Progenitor cell of endocrine pancreas (in vitro differentiated cells): ENCODE data around the gene DUOX1. TPM values are rescaled to one million over a fixed set of nuclear protein-coding genes. Genes with fewer than 3 reads are reported as not detected.

Experiments
- DNase-seq: peaks from one replicate; pipeline ENCODE4 v3.0.0; 2021; ENCODE audit warnings: low spot score; ENCODE audit not compliant: unreplicated experiment
- H3K27ac Mint-ChIP-seq: 2 replicates; pipeline ENCODE4 v1.8.0; 2021; ENCODE audit warnings: mild to moderate bottlenecking, moderate library complexity, mixed read lengths
- H3K27me3 Mint-ChIP-seq: 2 replicates; pipeline ENCODE4 v1.8.0; 2021; ENCODE audit warnings: mixed read lengths
- H3K36me3 Mint-ChIP-seq: 2 replicates; pipeline ENCODE4 v1.8.0; 2022; ENCODE audit warnings: mixed read lengths; ENCODE audit not compliant: insufficient read depth
- H3K4me1 Mint-ChIP-seq: 2 replicates; pipeline ENCODE4 v1.8.0; 2021; ENCODE audit warnings: low read depth, mixed read lengths
- H3K4me3 Mint-ChIP-seq: 2 replicates; pipeline ENCODE4 v1.8.0; 2021; ENCODE audit warnings: low read depth, mild to moderate bottlenecking, moderate library complexity, mixed read lengths
- H3K9me3 Mint-ChIP-seq: 2 replicates; pipeline ENCODE4 v1.8.0; 2021; ENCODE audit warnings: low read depth, mixed read lengths
- total RNA-seq: library from RNA; stranded (reverse); gene quantifications from 2 replicates; pipeline ENCODE4 v1.2.1, GENCODE V29; 2021
- TF ChIP-seq, protein P1 (sequence below): fragments of 200-600 bp; sonication (generic); IDR thresholded peaks from one replicate; pipeline ENCODE4 v1.5.0; 2021; ENCODE audit warnings: antibody characterized with exemption, mild to moderate bottlenecking; ENCODE audit not compliant: unreplicated experiment

Gene DUOX1
- total RNA-seq, 1 donor from 2014 or later = 1.4 TPM

DNA sequence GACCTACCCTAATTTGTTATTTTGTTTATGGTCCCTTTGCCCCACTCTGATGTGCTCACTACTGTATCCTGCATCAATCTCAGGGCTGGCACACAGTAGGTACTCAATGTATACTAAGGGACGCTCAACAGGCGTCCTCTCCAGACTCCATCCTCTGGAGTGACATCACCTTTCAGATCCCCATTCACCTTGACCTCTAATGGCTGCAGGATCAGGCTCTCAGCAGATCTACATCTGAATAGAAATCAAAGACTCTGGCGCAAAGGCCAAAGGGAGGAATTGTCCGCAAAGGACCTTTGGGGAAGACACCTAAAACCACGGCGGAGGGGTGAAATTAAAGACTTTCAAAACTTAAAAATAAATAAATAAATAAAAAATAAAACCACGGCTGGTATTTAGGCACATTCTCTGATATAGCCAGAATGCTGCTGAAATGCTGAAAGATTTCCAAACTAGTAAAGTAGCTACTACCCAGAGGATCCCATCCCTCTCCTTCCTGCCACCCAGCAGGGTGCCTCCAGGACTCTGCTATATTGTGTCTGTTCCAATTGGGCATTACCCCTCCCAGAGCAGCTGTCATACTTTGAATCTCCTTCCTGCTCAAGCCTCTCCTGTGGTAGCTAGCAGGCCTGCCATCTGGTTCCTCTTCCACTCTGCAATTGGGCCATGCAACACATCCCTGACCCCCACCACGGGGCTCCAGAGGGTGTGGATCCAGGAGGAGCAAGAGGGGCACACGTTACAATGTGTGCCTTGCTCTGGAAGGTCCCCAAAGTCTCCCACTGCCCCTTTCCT, 51.9 kb downstream of the DUOX1 start:
- Mint-ChIP-seq H3K4me3 (no peak overlapping the region), H3K4me1 (peaks cover 43% of the 10 kb centered on the region), H3K27ac (no peak overlapping the region), H3K36me3 (peaks cover 18% of the 10 kb centered on the region), H3K27me3 (no peaks in the 10 kb centered on the region), H3K9me3 (no peaks in the 10 kb centered on the region)
- TF ChIP-seq, protein P1, sequence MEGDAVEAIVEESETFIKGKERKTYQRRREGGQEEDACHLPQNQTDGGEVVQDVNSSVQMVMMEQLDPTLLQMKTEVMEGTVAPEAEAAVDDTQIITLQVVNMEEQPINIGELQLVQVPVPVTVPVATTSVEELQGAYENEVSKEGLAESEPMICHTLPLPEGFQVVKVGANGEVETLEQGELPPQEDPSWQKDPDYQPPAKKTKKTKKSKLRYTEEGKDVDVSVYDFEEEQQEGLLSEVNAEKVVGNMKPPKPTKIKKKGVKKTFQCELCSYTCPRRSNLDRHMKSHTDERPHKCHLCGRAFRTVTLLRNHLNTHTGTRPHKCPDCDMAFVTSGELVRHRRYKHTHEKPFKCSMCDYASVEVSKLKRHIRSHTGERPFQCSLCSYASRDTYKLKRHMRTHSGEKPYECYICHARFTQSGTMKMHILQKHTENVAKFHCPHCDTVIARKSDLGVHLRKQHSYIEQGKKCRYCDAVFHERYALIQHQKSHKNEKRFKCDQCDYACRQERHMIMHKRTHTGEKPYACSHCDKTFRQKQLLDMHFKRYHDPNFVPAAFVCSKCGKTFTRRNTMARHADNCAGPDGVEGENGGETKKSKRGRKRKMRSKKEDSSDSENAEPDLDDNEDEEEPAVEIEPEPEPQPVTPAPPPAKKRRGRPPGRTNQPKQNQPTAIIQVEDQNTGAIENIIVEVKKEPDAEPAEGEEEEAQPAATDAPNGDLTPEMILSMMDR = no peak
- DNase-seq = no peak

DNA sequence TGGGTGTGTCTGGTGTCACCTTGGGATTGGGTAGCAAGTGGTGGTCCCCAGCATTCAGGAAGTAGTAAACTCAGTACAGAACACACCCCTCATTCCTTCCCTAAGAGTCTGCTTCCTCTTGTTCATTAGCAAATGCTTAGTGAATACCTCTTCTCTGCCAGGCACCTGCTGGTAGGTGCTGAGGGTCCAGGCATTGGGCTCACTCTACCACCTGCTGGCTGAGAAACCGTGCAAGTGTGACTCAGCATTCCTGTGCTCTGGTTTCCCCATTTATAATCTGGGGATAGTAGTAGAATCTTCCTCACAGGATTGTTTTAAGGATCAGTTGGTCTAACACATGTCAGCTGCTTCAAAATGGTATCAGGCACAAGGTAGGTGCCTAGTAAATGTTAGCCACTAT, 53.2 kb downstream of the DUOX1 start:
- no peak for DNase-seq
- peaks cover 8% of the 10 kb centered on the region for H3K36me3 Mint-ChIP-seq
- peaks cover 46% of the 10 kb centered on the region for H3K4me1 Mint-ChIP-seq
- no peaks in the 10 kb centered on the region for H3K9me3 Mint-ChIP-seq
- peak overlapping the region; percentile 87 for H3K27ac Mint-ChIP-seq
- no peaks in the 10 kb centered on the region for H3K27me3 Mint-ChIP-seq
- no peak overlapping the region for H3K4me3 Mint-ChIP-seq
- TF ChIP-seq, protein P1 = no peak

DNA sequence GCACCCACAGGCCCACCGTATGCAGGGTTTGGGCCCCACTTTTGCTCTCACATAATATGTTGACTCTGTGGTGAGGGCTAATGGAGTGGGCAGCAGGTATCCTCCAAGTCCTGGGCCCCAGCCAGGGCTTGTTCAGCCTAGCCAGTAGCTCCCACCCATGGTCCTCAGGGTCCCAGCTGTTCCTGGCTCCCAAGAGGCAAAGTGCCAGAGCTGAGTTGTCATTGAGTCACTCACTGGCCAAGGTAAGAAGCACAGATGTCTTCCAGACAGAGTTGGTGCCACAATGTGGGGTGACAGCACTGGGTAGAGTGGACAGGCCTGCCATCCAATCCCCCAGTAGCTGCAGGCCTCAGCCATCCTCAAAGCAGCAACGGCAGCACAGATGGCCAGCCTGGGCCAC, 53.7 kb downstream of the DUOX1 start:
- H3K4me3 Mint-ChIP-seq = no peak overlapping the region
- peaks cover 50% of the 10 kb centered on the region for H3K4me1 Mint-ChIP-seq

DNA sequence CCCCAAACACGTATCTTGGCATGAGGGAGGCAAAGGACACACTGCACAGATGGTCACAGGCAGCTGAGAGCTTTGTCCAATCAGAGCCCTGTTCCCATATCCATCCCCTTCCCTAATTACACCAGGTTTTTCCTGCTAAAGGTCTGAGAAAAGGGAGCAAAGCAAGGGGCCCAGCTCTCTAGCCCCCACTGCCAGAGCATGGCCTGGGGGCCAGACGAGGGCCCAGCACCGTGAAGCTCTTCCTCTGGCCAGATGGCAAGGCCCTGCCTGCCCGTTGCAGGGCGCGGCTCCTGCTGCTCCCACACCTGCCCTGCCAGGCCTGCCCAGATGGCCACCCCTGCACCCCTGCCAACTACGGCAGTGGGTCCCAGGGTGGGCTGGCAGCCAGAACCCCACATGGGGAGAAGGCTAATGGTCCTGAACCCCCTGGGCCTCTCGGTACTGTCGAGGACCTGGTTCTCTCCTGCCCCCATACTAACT, 54.8 kb downstream of the DUOX1 start:
- H3K27ac Mint-ChIP-seq = no peak overlapping the region
- H3K9me3 Mint-ChIP-seq = no peaks in the 10 kb centered on the region
- DNase-seq = no peak
- no peak overlapping the region for H3K4me3 Mint-ChIP-seq
- TF ChIP-seq, protein P1 = no peak
- H3K36me3 Mint-ChIP-seq = peaks cover 8% of the 10 kb centered on the region
- H3K4me1 Mint-ChIP-seq = peaks cover 51% of the 10 kb centered on the region
- peaks cover 4% of the 10 kb centered on the region for H3K27me3 Mint-ChIP-seq

More for the DNA sequence above, 53.7 kb downstream of the DUOX1 start:
- Mint-ChIP-seq H3K36me3 (peaks cover 8% of the 10 kb centered on the region), H3K27me3 (peaks cover 3% of the 10 kb centered on the region), H3K9me3 (no peaks in the 10 kb centered on the region), H3K27ac (no peak overlapping the region)
- TF ChIP-seq, protein P1 = no peak
- no peak for DNase-seq

DNA sequence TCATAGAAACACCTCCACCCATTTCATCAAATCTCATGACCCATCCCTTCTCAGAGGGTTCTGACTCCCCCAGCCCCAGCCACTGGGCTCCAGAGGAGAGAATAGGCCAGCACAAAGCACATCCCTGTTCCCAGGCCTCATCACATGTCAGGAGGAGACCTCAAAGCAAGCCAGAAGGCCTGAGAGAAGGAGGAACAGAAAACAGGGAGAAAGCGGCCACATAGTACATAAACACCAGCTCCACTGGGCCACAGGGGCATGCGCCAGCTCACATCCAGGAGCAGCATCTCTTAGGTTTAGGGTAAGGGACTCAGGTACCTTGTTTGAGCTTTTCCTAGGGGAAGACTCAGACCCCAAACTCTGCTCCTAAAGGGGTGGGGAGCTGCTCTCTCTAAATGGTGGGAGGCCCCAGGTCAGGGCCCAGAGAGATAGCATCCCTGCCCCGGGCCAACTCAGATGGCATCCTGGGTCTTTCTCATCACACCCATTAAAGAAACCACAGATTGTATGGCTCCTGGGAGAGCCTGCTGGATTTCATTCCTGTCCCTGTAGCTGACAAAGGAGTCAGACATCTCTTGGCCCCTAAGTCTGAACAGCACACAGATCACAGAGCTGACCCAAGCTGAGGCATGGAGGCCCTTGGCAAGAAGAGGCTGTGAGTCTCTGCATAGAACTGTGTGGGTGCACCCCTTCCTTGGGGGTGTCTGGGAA, 55.4 kb downstream of the DUOX1 start:
- DNase-seq = no peak

More for the DNA sequence above, 55.4 kb downstream of the DUOX1 start:
- TF ChIP-seq, protein P1 = no peak
- peaks cover 51% of the 10 kb centered on the region for H3K4me1 Mint-ChIP-seq
- peak overlapping the region; percentile 97 for H3K4me3 Mint-ChIP-seq
- H3K36me3 Mint-ChIP-seq = peaks cover 8% of the 10 kb centered on the region
- no peaks in the 10 kb centered on the region for H3K9me3 Mint-ChIP-seq
- H3K27me3 Mint-ChIP-seq = peaks cover 10% of the 10 kb centered on the region
- H3K27ac Mint-ChIP-seq = peak overlapping the region; percentile 93
